Endothelial cell of umbilical vein (primary cell): Measurements from ENCODE around the gene TPRA1. TPM values are rescaled to one million over a fixed set of nuclear protein-coding genes. Genes with fewer than 3 reads are reported as not detected.

Source experiments
- BruUV-seq: library from RNA; stranded (reverse); fragments of 400-500 nt; replicated peaks from 2 replicates; lab custom pipeline; 2021; lab: Mats Ljungman, UMichigan
- CTCF ChIA-PET: fragments of 300-600, 350-600 bp; sonication (Branson Sonifier 250); formaldehyde crosslinking; loops from one replicate; lab custom pipeline; 2021; ENCODE audit warnings: antibody characterized with exemption, inconsistent platforms; lab: Charles Lee
- POLR2A ChIA-PET: fragments of 300-600, 350-600 bp; sonication (Branson Sonifier 250); formaldehyde crosslinking; loops from one replicate; lab custom pipeline; 2021; ENCODE audit warnings: antibody characterized with exemption, inconsistent platforms; lab: Charles Lee
- DNase-seq: peaks from one replicate; pipeline ENCODE4 v3.0.0-alpha.2; 2011; ENCODE audit warnings: low read depth, low spot score
- FAIRE-seq: peaks from 2 replicates; lab custom pipeline; 2011; peaks lifted over from hg19 to GRCh38; lab: Jason Lieb, UNC
- H2AFZ ChIP-seq: 2 replicates; pipeline ENCODE4 v1.6.0; 2012; ENCODE audit warnings: low read depth, low read length, control low read depth, inconsistent platforms
- H3K27ac ChIP-seq: 2 replicates; pipeline ENCODE4 v1.5.1; 2011; ENCODE audit warnings: low read depth, mild to moderate bottlenecking, control low read depth, low read length, moderate library complexity; ENCODE audit not compliant: insufficient read depth
- H3K27me3 ChIP-seq, 2 experiments: 2 replicates each; pipeline versions ENCODE4 v1.6.0 to v1.6.1; 2011; ENCODE audit warnings: low read length in 2 of 2, mixed read lengths in 1 of 2; ENCODE audit not compliant: control insufficient read depth in 2 of 2, insufficient read depth in 2 of 2
- H3K36me3 ChIP-seq, 2 experiments: 2 replicates in 1 of 2; 3 replicates in 1 of 2; pipeline ENCODE4 v1.5.1; 2011; ENCODE audit warnings: low read length in 2 of 2, mild to moderate bottlenecking in 1 of 2, moderate library complexity in 1 of 2; ENCODE audit not compliant: control insufficient read depth in 2 of 2, insufficient read depth in 2 of 2; ENCODE audit errors: extremely low read depth in 1 of 2
- H3K4me1 ChIP-seq: 3 replicates; pipeline ENCODE4 v1.5.1; 2011; ENCODE audit warnings: mild to moderate bottlenecking, low read length; ENCODE audit not compliant: control insufficient read depth, insufficient read depth; ENCODE audit errors: extremely low read depth
- H3K4me2 ChIP-seq: 2 replicates; pipeline ENCODE4 v1.6.1; 2011; ENCODE audit warnings: low read length, control low read depth, mixed read lengths; ENCODE audit not compliant: insufficient read depth
- H3K4me3 ChIP-seq, 3 experiments: fragments of 200-600 bp in 1 of 3; sonication (generic), shearing (Covaris generic) in 1 of 3; replicated peaks in 1 of 3; 2 replicates each; pipeline ENCODE4 v1.5.1; 2011 to 2016; ENCODE audit warnings: control low read depth in 3 of 3, low read length in 3 of 3, mild to moderate bottlenecking in 2 of 3, inconsistent platforms in 1 of 3, low read depth in 1 of 3, moderate library complexity in 1 of 3; ENCODE audit not compliant: insufficient read depth in 1 of 3
- H3K79me2 ChIP-seq: 2 replicates; pipeline ENCODE4 v1.6.0; 2012; ENCODE audit warnings: low read length, inconsistent platforms; ENCODE audit not compliant: control insufficient read depth, insufficient read depth
- H3K9ac ChIP-seq: replicated peaks from 2 replicates; pipeline ENCODE3; 2011; ENCODE audit warnings: low read length, control low read depth; ENCODE audit not compliant: insufficient read depth; ENCODE audit errors: extremely low read depth
- H3K9me1 ChIP-seq: replicated peaks from 3 replicates; pipeline ENCODE4 v1.6.0; 2011; ENCODE audit warnings: mild to moderate bottlenecking, low read length; ENCODE audit not compliant: control insufficient read depth, insufficient read depth; ENCODE audit errors: extremely low read depth
- H3K9me3 ChIP-seq: replicated peaks from 2 replicates; pipeline ENCODE4 v1.5.1; 2012; ENCODE audit warnings: low read length, inconsistent platforms; ENCODE audit not compliant: control insufficient read depth, insufficient read depth
- H4K20me1 ChIP-seq: replicated peaks from 2 replicates; pipeline ENCODE3; 2011; ENCODE audit warnings: mild to moderate bottlenecking, low read length; ENCODE audit not compliant: control insufficient read depth, insufficient read depth; ENCODE audit errors: extremely low read depth
- CTCF ChIP-seq, 2 donors: IDR thresholded peaks; 1 replicate in 1 of 2; 2 replicates in 1 of 2; pipeline ENCODE4 v1.5.1; 2011; ENCODE audit warnings: low read length in 2 of 2, mild to moderate bottlenecking in 2 of 2, moderate library complexity in 2 of 2, control low read depth in 1 of 2, inconsistent platforms in 1 of 2, low read depth in 1 of 2; ENCODE audit not compliant: insufficient read depth in 1 of 2; ENCODE audit errors: extremely low read depth in 1 of 2
- EZH2 ChIP-seq: IDR thresholded peaks from 2 replicates; pipeline ENCODE4 v1.6.1; 2012; ENCODE audit warnings: borderline replicate concordance, low read depth, mild to moderate bottlenecking, moderate library complexity, low read length, inconsistent platforms; ENCODE audit not compliant: severe bottlenecking
- GATA2 ChIP-seq: IDR thresholded peaks from 2 replicates; pipeline ENCODE4 v1.7.0; 2011; ENCODE audit warnings: low read depth, mild to moderate bottlenecking, moderate library complexity, mixed read lengths, low read length; ENCODE audit not compliant: insufficient read length, insufficient read depth
- JUN ChIP-seq: IDR thresholded peaks from 2 replicates; pipeline ENCODE4 v1.6.1; 2011; ENCODE audit warnings: borderline replicate concordance, low read depth; ENCODE audit not compliant: insufficient read length, insufficient read depth
- POLR2A ChIP-seq: IDR thresholded peaks from 2 replicates; pipeline ENCODE4 v1.6.1; 2012; ENCODE audit warnings: low read depth, mild to moderate bottlenecking, control low read depth, low read length
- POLR2AphosphoS5 ChIP-seq: IDR thresholded peaks from 2 replicates; pipeline ENCODE4 v1.6.1; 2012; ENCODE audit warnings: low read depth, mild to moderate bottlenecking, control low read depth, low read length, moderate library complexity; ENCODE audit not compliant: insufficient read depth
- dilution Hi-C: fragments of 300-500 bp; cut with MboI; formaldehyde crosslinking; loops from one replicate; pipeline ENCODE4 v1.15.0; 2019; ENCODE audit warnings: low sequenced_read_pairs; ENCODE audit not compliant: extremely low pct_ligation_motif_present
- intact Hi-C: fragments of 100-400 bp; cut with micrococcal nuclease; formaldehyde crosslinking; loops from one replicate; pipeline ENCODE4 v1.10.0; 2022
- polyA plus RNA-seq, 4 experiments: library from polyadenylated mRNA; depleted of rRNA in 3 of 4; stranded (reverse) in 3 of 4; unstranded in 1 of 4; fragments of >200 nt; gene quantifications; 2 replicates each; pipeline versions ENCODE4 v1.2.1 to v1.2.3, GENCODE V29; 2011 to 2012; ENCODE audit warnings: missing spikeins in 1 of 4
- total RNA-seq: library from RNA; stranded (reverse); gene quantifications from 2 replicates; pipeline ENCODE4 v1.2.3, GENCODE V29; 2021

The TPRA1 gene
- total and polyA plus RNA-seq, 2 donors (not counting 3 experiments of a cell fraction or from before 2014, with no cell fraction given), result 34.3 to 58.0 TPM

- FAIRE-seq, result no peak
Observed at GRCh38 chr3:127615631-127616305, 25.2 kb upstream of the TPRA1 start.

More at GRCh38 chr3:127615631-127616305, 25.2 kb upstream of the TPRA1 start:
- Histone ChIP-seq H3K36me3 (peaks cover 0 to 5% of the 10 kb centered on the region in 2 experiments), H3K27me3 (no peaks in the 10 kb centered on the region), H3K9ac (no peak overlapping the region), H3K4me3 (no peak overlapping the region), H3K4me1 (peaks cover 13% of the 10 kb centered on the region), H3K79me2 (no peaks in the 10 kb centered on the region), H3K4me2 (no peak overlapping the region), H3K27ac (no peak overlapping the region), H4K20me1 (no peaks in the 10 kb centered on the region), H2AFZ (no peak overlapping the region), H3K9me3 (no peaks in the 10 kb centered on the region), H3K9me1 (no peaks in the 10 kb centered on the region)
- no peak for TF ChIP-seq POLR2A
- no peak for TF ChIP-seq EZH2
- TF ChIP-seq POLR2AphosphoS5, result no peak
- no peak for TF ChIP-seq JUN
- no peak for TF ChIP-seq CTCF (IDR thresholded peaks at IDR 0.05; ENCODE audit: extremely low read depth in 1 of 2, insufficient read depth in 1 of 2, low read depth in 1 of 2, low read length in 2 of 2)
- TF ChIP-seq GATA2, result no peak
- dilution Hi-C loops (no loop called here), intact Hi-C loops (no loop called here)
- POLR2A ChIA-PET, result no interaction called here
- BruUV-seq, result no TSS peak
- DNase-seq, result no peak
- CTCF ChIA-PET, result interaction anchor here (1.6 kb wide), 1 partner anchor 41 kb away, joined by 5 read pairs; no protein-coding TSS in a partner anchor
